Vagina (tissue), 2 donors: ENCODE results near the gene TTLL12. TPM values are rescaled to one million over a fixed set of nuclear protein-coding genes. Genes with fewer than 3 reads are reported as not detected.

Experiments used
- DNase-seq, 2 donors: peaks; one replicate each; pipeline ENCODE4 v3.0.0-alpha.2; 2017; ENCODE audit errors: extremely low spot score in 2 of 2
- H3K27ac ChIP-seq: fragments of 200-600 bp; sonication (generic); one replicate; pipeline ENCODE4 v1.5.1; 2019
- H3K27me3 ChIP-seq: fragments of 200-600 bp; sonication (generic); one replicate; pipeline ENCODE4 v1.5.1; 2019
- H3K36me3 ChIP-seq, 2 donors: fragments of 200-600 bp; sonication (generic); one replicate each; pipeline ENCODE4 v1.5.1; 2017 to 2019
- H3K4me1 ChIP-seq: fragments of 200-600 bp; sonication (generic); one replicate; pipeline ENCODE4 v1.5.1; 2019
- H3K4me3 ChIP-seq, 2 donors: fragments of 200-600 bp; sonication (generic); 1 replicate in 1 of 2; 2 replicates in 1 of 2; pipeline ENCODE4 v1.5.1; 2016 to 2019
- H3K9me3 ChIP-seq: fragments of 200-600 bp; sonication (generic); one replicate; pipeline ENCODE4 v1.5.1; 2019
- CTCF ChIP-seq, 3 experiments: fragments of 450-650 bp in 2 of 3; fragments of 200-600 bp in 1 of 3; sonication (generic) in 1 of 3; IDR thresholded peaks; one replicate each; pipeline ENCODE4 v1.5.1; 2017 to 2019; ENCODE audit warnings: antibody characterized with exemption in 3 of 3, mild to moderate bottlenecking in 2 of 3, moderate library complexity in 2 of 3
- POLR2A ChIP-seq, 2 donors: fragments of 450-650 bp; IDR thresholded peaks; one replicate each; pipeline ENCODE4 v1.6.1; 2017; ENCODE audit warnings: antibody characterized with exemption in 2 of 2, mild to moderate bottlenecking in 2 of 2, moderate library complexity in 2 of 2
- POLR2AphosphoS5 ChIP-seq, 2 donors: sonication (generic); formaldehyde crosslinking; IDR thresholded peaks; one replicate each; pipeline ENCODE4 v1.9.0; 2017; ENCODE audit warnings: antibody characterized with exemption in 2 of 2, mild to moderate bottlenecking in 2 of 2, low read depth in 1 of 2; ENCODE audit not compliant: insufficient read depth in 1 of 2
- intact Hi-C: fragments of 100-400 bp; cut with DNase I; formaldehyde crosslinking; loops from one replicate; pipeline ENCODE4 v1.15.1; 2023
- total RNA-seq: library from RNA; depleted of rRNA; stranded (reverse); fragments of >200 nt; gene quantifications from one replicate; pipeline ENCODE4 v1.2.3, GENCODE V29; 2016

TTLL12 gene
- total RNA-seq, 1 donor from 2014 or later, result 56.2 TPM

GRCh38 chr22:43206509-43207161, 19.7 kb upstream of the TTLL12 start:
- H3K9me3 ChIP-seq, result no peaks in the 10 kb centered on the region
- H3K27ac ChIP-seq, result no peak overlapping the region
- no peaks in the 10 kb centered on the region for H3K27me3 ChIP-seq
- no peak for TF ChIP-seq POLR2AphosphoS5 (IDR thresholded peaks at IDR 0.05; ENCODE audit: insufficient read depth in 1 of 2, low read depth in 1 of 2)
- no peak for TF ChIP-seq POLR2A (IDR thresholded peaks at IDR 0.05)
- no peak for TF ChIP-seq CTCF (IDR thresholded peaks at IDR 0.05)
- intact Hi-C loops, result no loop called here
- no peaks in the 10 kb centered on the region for H3K36me3 ChIP-seq
- no peak overlapping the region for H3K4me3 ChIP-seq
- H3K4me1 ChIP-seq, result no peaks in the 10 kb centered on the region
- DNase-seq, result no peak

- TF ChIP-seq POLR2A (IDR thresholded peaks at IDR 0.05) (no peak), POLR2AphosphoS5 (IDR thresholded peaks at IDR 0.05; ENCODE audit: insufficient read depth in 1 of 2, low read depth in 1 of 2) (no peak), CTCF (IDR thresholded peaks at IDR 0.05) (no peak)
- Histone ChIP-seq H3K4me3 (no peak overlapping the region), H3K9me3 (no peaks in the 10 kb centered on the region), H3K27ac (no peak overlapping the region), H3K4me1 (no peaks in the 10 kb centered on the region), H3K27me3 (no peaks in the 10 kb centered on the region), H3K36me3 (no peaks in the 10 kb centered on the region)
- no peak for DNase-seq
- intact Hi-C loops, result no loop called here
Measured at GRCh38 chr22:43205748-43206508, 19.0 kb upstream of the TTLL12 start.

- no peak for TF ChIP-seq CTCF (IDR thresholded peaks at IDR 0.05)
- no peak for TF ChIP-seq POLR2A (IDR thresholded peaks at IDR 0.05)
- no peak for TF ChIP-seq POLR2AphosphoS5 (IDR thresholded peaks at IDR 0.05; ENCODE audit: insufficient read depth in 1 of 2, low read depth in 1 of 2)
- intact Hi-C loops, result no loop called here
- no peaks in the 10 kb centered on the region for H3K9me3 ChIP-seq
- H3K27me3 ChIP-seq, result no peaks in the 10 kb centered on the region
- DNase-seq, result no peak
- no peak overlapping the region for H3K27ac ChIP-seq
- no peaks in the 10 kb centered on the region for H3K4me1 ChIP-seq
- H3K36me3 ChIP-seq, result no peaks in the 10 kb centered on the region
- H3K4me3 ChIP-seq, result no peak overlapping the region
Measured at GRCh38 chr22:43205261-43205691, 18.3 kb upstream of the TTLL12 start.

GRCh38 chr22:43203471-43203981, 16.6 kb upstream of the TTLL12 start:
- no peak overlapping the region for H3K4me3 ChIP-seq
- no peak for TF ChIP-seq CTCF (IDR thresholded peaks at IDR 0.05)
- TF ChIP-seq POLR2A (IDR thresholded peaks at IDR 0.05), result no peak
- TF ChIP-seq POLR2AphosphoS5 (IDR thresholded peaks at IDR 0.05; ENCODE audit: insufficient read depth in 1 of 2, low read depth in 1 of 2), result no peak
- H3K27ac ChIP-seq, result no peak overlapping the region
- H3K9me3 ChIP-seq, result no peaks in the 10 kb centered on the region
- H3K4me1 ChIP-seq, result no peaks in the 10 kb centered on the region
- intact Hi-C loops, result no loop called here
- H3K27me3 ChIP-seq, result no peaks in the 10 kb centered on the region
- DNase-seq, result no peak
- no peaks in the 10 kb centered on the region for H3K36me3 ChIP-seq
